ENCODE measurements around the gene CCDC102A. TPM values are rescaled to one million over a fixed set of nuclear protein-coding genes. Genes with fewer than 3 reads are reported as not detected.

CCDC102A gene
- total and polyA plus RNA-seq, 2 of the 13 experiments (the other 11 are each of a cell fraction or from before 2014, with no cell fraction given) = 2.1 to 2.8 TPM

DNA sequence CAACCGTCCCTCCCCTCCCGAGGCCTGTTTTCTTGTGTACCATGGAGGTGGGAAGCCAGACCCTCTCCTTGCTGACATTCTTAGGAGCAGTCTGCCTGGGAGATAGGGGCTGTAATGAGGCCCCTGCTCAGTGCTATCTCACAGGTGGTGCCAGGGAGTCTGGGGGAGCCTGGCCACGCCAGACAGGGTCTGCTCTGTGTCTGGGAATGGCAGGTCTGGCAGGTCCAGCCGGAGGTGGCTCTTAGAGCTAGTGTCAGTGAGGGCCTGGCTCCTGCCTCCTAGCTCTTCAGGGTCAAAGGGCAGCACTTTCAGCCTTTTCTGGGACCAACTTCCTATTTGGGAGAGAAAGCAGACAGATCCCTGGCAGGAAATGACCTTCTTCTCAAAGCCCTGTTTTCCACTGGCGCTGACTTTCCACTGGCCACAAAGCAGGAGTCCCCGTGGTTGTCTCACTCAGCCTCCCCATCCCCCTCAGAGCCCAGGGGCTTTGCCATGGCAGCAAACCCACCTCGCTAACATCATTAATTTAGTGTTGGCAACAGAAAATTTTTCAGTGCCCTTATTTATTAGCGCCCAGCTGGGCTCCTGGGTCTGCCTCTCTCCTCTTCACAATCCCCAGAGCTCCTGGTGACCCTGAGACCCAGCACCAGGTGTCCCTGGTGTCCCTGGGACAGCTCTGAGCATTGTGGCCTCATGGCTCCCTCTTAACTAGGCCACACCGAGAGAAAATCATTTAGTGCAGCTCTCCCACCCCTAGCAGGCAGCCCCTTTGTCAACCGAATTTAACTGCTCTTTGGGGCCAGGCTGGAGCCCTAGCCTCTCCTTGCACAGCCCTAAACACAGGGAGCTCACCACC lies 26.1 kb downstream of the CCDC102A start (continued):
- TF ChIP-seq, protein P1, sequence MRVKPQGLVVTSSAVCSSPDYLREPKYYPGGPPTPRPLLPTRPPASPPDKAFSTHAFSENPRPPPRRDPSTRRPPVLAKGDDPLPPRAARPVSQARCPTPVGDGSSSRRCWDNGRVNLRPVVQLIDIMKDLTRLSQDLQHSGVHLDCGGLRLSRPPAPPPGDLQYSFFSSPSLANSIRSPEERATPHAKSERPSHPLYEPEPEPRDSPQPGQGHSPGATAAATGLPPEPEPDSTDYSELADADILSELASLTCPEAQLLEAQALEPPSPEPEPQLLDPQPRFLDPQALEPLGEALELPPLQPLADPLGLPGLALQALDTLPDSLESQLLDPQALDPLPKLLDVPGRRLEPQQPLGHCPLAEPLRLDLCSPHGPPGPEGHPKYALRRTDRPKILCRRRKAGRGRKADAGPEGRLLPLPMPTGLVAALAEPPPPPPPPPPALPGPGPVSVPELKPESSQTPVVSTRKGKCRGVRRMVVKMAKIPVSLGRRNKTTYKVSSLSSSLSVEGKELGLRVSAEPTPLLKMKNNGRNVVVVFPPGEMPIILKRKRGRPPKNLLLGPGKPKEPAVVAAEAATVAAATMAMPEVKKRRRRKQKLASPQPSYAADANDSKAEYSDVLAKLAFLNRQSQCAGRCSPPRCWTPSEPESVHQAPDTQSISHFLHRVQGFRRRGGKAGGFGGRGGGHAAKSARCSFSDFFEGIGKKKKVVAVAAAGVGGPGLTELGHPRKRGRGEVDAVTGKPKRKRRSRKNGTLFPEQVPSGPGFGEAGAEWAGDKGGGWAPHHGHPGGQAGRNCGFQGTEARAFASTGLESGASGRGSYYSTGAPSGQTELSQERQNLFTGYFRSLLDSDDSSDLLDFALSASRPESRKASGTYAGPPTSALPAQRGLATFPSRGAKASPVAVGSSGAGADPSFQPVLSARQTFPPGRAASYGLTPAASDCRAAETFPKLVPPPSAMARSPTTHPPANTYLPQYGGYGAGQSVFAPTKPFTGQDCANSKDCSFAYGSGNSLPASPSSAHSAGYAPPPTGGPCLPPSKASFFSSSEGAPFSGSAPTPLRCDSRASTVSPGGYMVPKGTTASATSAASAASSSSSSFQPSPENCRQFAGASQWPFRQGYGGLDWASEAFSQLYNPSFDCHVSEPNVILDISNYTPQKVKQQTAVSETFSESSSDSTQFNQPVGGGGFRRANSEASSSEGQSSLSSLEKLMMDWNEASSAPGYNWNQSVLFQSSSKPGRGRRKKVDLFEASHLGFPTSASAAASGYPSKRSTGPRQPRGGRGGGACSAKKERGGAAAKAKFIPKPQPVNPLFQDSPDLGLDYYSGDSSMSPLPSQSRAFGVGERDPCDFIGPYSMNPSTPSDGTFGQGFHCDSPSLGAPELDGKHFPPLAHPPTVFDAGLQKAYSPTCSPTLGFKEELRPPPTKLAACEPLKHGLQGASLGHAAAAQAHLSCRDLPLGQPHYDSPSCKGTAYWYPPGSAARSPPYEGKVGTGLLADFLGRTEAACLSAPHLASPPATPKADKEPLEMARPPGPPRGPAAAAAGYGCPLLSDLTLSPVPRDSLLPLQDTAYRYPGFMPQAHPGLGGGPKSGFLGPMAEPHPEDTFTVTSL (CRISPR knock-in tag; IDR thresholded peaks at IDR 0.05; ENCODE audit: borderline replicate concordance) = no peak
- TF ChIP-seq ZNF10 (CRISPR knock-in tag; IDR thresholded peaks at IDR 0.05; ENCODE audit: borderline replicate concordance, low read depth) (no peak), ZNF605 (CRISPR knock-in tag; IDR thresholded peaks at IDR 0.05) (0 out of 2 replicates have a peak, but pooled peaks have one; percentile 50), GZF1 (CRISPR knock-in tag; IDR thresholded peaks at IDR 0.05) (peak; percentile 58; the same call in 1 of the 2 replicates), KLF12 (CRISPR knock-in tag; IDR thresholded peaks at IDR 0.05; ENCODE audit: borderline replicate concordance) (no peak), ZNF772 (CRISPR knock-in tag; IDR thresholded peaks at IDR 0.05) (0 out of 2 replicates have a peak, but pooled peaks have one; percentile 20), NR2C2 (CRISPR knock-in tag; IDR thresholded peaks at IDR 0.05; ENCODE audit: borderline replicate concordance) (peak; percentile 37; the same call in 1 of the 2 replicates), MYC (CRISPR knock-in tag; IDR thresholded peaks at IDR 0.05; ENCODE audit: borderline replicate concordance) (0 out of 2 replicates have a peak, but pooled peaks have one; percentile 21), TOPORS (CRISPR knock-in tag; IDR thresholded peaks at IDR 0.05) (0 out of 2 replicates have a peak, but pooled peaks have one; percentile 34), ZNF563 (CRISPR knock-in tag; IDR thresholded peaks at IDR 0.05) (0 out of 2 replicates have a peak, but pooled peaks have one; percentile 34), ZNF547 (CRISPR knock-in tag; IDR thresholded peaks at IDR 0.05) (peak; percentile 47; the same call in 1 of the 2 replicates)
- TF ChIP-seq, protein P2, sequence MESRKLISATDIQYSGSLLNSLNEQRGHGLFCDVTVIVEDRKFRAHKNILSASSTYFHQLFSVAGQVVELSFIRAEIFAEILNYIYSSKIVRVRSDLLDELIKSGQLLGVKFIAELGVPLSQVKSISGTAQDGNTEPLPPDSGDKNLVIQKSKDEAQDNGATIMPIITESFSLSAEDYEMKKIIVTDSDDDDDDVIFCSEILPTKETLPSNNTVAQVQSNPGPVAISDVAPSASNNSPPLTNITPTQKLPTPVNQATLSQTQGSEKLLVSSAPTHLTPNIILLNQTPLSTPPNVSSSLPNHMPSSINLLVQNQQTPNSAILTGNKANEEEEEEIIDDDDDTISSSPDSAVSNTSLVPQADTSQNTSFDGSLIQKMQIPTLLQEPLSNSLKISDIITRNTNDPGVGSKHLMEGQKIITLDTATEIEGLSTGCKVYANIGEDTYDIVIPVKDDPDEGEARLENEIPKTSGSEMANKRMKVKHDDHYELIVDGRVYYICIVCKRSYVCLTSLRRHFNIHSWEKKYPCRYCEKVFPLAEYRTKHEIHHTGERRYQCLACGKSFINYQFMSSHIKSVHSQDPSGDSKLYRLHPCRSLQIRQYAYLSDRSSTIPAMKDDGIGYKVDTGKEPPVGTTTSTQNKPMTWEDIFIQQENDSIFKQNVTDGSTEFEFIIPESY (CRISPR knock-in tag; IDR thresholded peaks at IDR 0.05) = no peak
- TF ChIP-seq, protein P3, sequence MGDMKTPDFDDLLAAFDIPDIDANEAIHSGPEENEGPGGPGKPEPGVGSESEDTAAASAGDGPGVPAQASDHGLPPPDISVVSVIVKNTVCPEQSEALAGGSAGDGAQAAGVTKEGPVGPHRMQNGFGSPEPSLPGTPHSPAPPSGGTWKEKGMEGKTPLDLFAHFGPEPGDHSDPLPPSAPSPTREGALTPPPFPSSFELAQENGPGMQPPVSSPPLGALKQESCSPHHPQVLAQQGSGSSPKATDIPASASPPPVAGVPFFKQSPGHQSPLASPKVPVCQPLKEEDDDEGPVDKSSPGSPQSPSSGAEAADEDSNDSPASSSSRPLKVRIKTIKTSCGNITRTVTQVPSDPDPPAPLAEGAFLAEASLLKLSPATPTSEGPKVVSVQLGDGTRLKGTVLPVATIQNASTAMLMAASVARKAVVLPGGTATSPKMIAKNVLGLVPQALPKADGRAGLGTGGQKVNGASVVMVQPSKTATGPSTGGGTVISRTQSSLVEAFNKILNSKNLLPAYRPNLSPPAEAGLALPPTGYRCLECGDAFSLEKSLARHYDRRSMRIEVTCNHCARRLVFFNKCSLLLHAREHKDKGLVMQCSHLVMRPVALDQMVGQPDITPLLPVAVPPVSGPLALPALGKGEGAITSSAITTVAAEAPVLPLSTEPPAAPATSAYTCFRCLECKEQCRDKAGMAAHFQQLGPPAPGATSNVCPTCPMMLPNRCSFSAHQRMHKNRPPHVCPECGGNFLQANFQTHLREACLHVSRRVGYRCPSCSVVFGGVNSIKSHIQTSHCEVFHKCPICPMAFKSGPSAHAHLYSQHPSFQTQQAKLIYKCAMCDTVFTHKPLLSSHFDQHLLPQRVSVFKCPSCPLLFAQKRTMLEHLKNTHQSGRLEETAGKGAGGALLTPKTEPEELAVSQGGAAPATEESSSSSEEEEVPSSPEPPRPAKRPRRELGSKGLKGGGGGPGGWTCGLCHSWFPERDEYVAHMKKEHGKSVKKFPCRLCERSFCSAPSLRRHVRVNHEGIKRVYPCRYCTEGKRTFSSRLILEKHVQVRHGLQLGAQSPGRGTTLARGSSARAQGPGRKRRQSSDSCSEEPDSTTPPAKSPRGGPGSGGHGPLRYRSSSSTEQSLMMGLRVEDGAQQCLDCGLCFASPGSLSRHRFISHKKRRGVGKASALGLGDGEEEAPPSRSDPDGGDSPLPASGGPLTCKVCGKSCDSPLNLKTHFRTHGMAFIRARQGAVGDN (CRISPR knock-in tag; IDR thresholded peaks at IDR 0.05) = peak; percentile 59
- TF ChIP-seq, protein P4, sequence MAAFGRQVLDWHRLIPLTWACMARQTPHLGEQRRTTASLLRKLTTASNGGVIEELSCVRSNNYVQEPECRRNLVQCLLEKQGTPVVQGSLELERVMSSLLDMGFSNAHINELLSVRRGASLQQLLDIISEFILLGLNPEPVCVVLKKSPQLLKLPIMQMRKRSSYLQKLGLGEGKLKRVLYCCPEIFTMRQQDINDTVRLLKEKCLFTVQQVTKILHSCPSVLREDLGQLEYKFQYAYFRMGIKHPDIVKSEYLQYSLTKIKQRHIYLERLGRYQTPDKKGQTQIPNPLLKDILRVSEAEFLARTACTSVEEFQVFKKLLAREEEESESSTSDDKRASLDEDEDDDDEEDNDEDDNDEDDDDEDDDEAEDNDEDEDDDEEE (CRISPR knock-in tag; IDR thresholded peaks at IDR 0.05) = 0 out of 2 replicates have a peak, but pooled peaks have one; percentile 63

All from HepG2 (cell line).